Measurements from ENCODE around the gene GIPC2. TPM values are rescaled to one million over a fixed set of nuclear protein-coding genes. Genes with fewer than 3 reads are reported as not detected.

The GIPC2 gene
- total and polyA plus RNA-seq, 2 donors (not counting 3 experiments of a cell fraction or from before 2014, with no cell fraction given): 2.8 to 9.6 TPM

- BruUV-seq (replicated peaks): no TSS peak
These were observed 5.2 kb downstream of the GIPC2 start for GRCh38 chr1:78051005-78051404.

GRCh38 chr1:78052685-78053405, 7.1 kb downstream of the GIPC2 start:
- intact Hi-C loops (cut with micrococcal nuclease): no loop called here
- H3K36me3 ChIP-seq (ENCODE audit: control insufficient read depth in 2 of 2, extremely low read depth in 1 of 2, insufficient read depth in 2 of 2, low read length in 2 of 2): no peaks in the 10 kb centered on the region
- ChIA-PET CTCF (interaction anchor here (0.8 to 1.9 kb wide), 17 partner anchors 12 to 74 kb away, joined by 3 to 23 read pairs (median 4); partner anchors contain the start of gene FUBP1), POLR2A (interaction anchor here (1.0 kb wide), 1 partner anchor 48 kb away, joined by 6 read pairs; the partner anchor contains the start of gene DNAJB4)
- peak overlapping the region; percentile 4 for H3K27ac ChIP-seq (ENCODE audit: insufficient read depth, low read depth, low read length)
- H3K79me2 ChIP-seq (ENCODE audit: control insufficient read depth, insufficient read depth, low read length): no peaks in the 10 kb centered on the region
- DNase-seq (ENCODE audit: low read depth, low spot score) (peak; percentile 65), FAIRE-seq (peak; percentile 82)
- no peak for TF ChIP-seq GATA2 (IDR thresholded peaks at IDR 0.05; ENCODE audit: insufficient read depth, insufficient read length, low read depth, low read length)
- TF ChIP-seq JUN (IDR thresholded peaks at IDR 0.05; ENCODE audit: borderline replicate concordance, insufficient read depth, insufficient read length, low read depth): peak; percentile 12
- peak overlapping the region; percentile 72 for H3K4me2 ChIP-seq (ENCODE audit: insufficient read depth, low read length)
- dilution Hi-C loops (cut with MboI; ENCODE audit: extremely low pct_ligation_motif_present, low sequenced_read_pairs): no loop called here
- BruUV-seq (replicated peaks): no TSS peak
- no peak overlapping the region for H3K9ac ChIP-seq (replicated peaks; ENCODE audit: extremely low read depth, insufficient read depth, low read length)
- no peaks in the 10 kb centered on the region for H3K27me3 ChIP-seq (ENCODE audit: control insufficient read depth in 2 of 2, insufficient read depth in 2 of 2, low read length in 2 of 2)
- no peak overlapping the region for H3K4me3 ChIP-seq (replicated peaks in 1 of 3; ENCODE audit: insufficient read depth in 1 of 3, low read depth in 1 of 3, low read length in 3 of 3)
- no peaks in the 10 kb centered on the region for H3K9me1 ChIP-seq (replicated peaks; ENCODE audit: control insufficient read depth, extremely low read depth, insufficient read depth, low read length)
- peaks cover 29% of the 10 kb centered on the region for H3K4me1 ChIP-seq (ENCODE audit: control insufficient read depth, extremely low read depth, insufficient read depth, low read length)
- H2AFZ ChIP-seq (ENCODE audit: low read depth, low read length): peak overlapping the region; percentile 71
- no peaks in the 10 kb centered on the region for H3K9me3 ChIP-seq (replicated peaks; ENCODE audit: control insufficient read depth, insufficient read depth, low read length)
- H4K20me1 ChIP-seq (replicated peaks; ENCODE audit: control insufficient read depth, extremely low read depth, insufficient read depth, low read length): no peaks in the 10 kb centered on the region

More at GRCh38 chr1:78051005-78051404, 5.2 kb downstream of the GIPC2 start:
- H3K79me2 ChIP-seq (ENCODE audit: control insufficient read depth, insufficient read depth, low read length): no peaks in the 10 kb centered on the region
- FAIRE-seq (no peak), DNase-seq (ENCODE audit: low read depth, low spot score) (no peak)
- H3K4me3 ChIP-seq (replicated peaks in 1 of 3; ENCODE audit: insufficient read depth in 1 of 3, low read depth in 1 of 3, low read length in 3 of 3): no peak overlapping the region
- ChIA-PET CTCF (no interaction called here), POLR2A (no interaction called here)
- no peaks in the 10 kb centered on the region for H3K9me3 ChIP-seq (replicated peaks; ENCODE audit: control insufficient read depth, insufficient read depth, low read length)
- TF ChIP-seq JUN (IDR thresholded peaks at IDR 0.05; ENCODE audit: borderline replicate concordance, insufficient read depth, insufficient read length, low read depth) (peak; percentile 6), GATA2 (IDR thresholded peaks at IDR 0.05; ENCODE audit: insufficient read depth, insufficient read length, low read depth, low read length) (no peak)
- H3K4me2 ChIP-seq (ENCODE audit: insufficient read depth, low read length): no peak overlapping the region
- intact Hi-C loops (cut with micrococcal nuclease) (no loop called here), dilution Hi-C loops (cut with MboI; ENCODE audit: extremely low pct_ligation_motif_present, low sequenced_read_pairs) (no loop called here)
- H3K27ac ChIP-seq (ENCODE audit: insufficient read depth, low read depth, low read length): no peak overlapping the region
- H3K9ac ChIP-seq (replicated peaks; ENCODE audit: extremely low read depth, insufficient read depth, low read length): no peak overlapping the region
- H3K27me3 ChIP-seq (ENCODE audit: control insufficient read depth in 2 of 2, insufficient read depth in 2 of 2, low read length in 2 of 2): no peaks in the 10 kb centered on the region
- peaks cover 44% of the 10 kb centered on the region for H3K4me1 ChIP-seq (ENCODE audit: control insufficient read depth, extremely low read depth, insufficient read depth, low read length)
- no peaks in the 10 kb centered on the region for H4K20me1 ChIP-seq (replicated peaks; ENCODE audit: control insufficient read depth, extremely low read depth, insufficient read depth, low read length)
- no peak overlapping the region for H2AFZ ChIP-seq (ENCODE audit: low read depth, low read length)
- no peaks in the 10 kb centered on the region for H3K36me3 ChIP-seq (ENCODE audit: control insufficient read depth in 2 of 2, extremely low read depth in 1 of 2, insufficient read depth in 2 of 2, low read length in 2 of 2)
- no peaks in the 10 kb centered on the region for H3K9me1 ChIP-seq (replicated peaks; ENCODE audit: control insufficient read depth, extremely low read depth, insufficient read depth, low read length)
